Heart left ventricle (tissue), 16 donors: ENCODE measurements around the gene SLC2A8. TPM values are rescaled to one million over a fixed set of nuclear protein-coding genes. Genes with fewer than 3 reads are reported as not detected.
A peak's percentile ranks its signal among the peaks of the same experiment; 100 is the strongest.

Source experiments
- ATAC-seq, 4 donors: fragments of 200-7000 bp; cut with Tn5 transposase; one replicate each; pipeline ENCODE4 v1.9.1; 2020 to 2022; ENCODE audit warnings: moderate library complexity in 4 of 4, mild to moderate bottlenecking in 3 of 4, moderate number of reproducible peaks in 1 of 4
- DNase-seq, 5 donors: peaks; one replicate each; pipeline ENCODE4 v3.0.0-alpha.2; 2020
- H3K27ac ChIP-seq, 12 donors: fragments of 200-600 bp; sonication (generic) in 4 of 12; one replicate each; pipeline versions ENCODE4 v1.5.0 to v1.8.0; 2016 to 2022; ENCODE audit warnings: mild to moderate bottlenecking in 2 of 12
- H3K27me3 ChIP-seq, 9 donors: fragments of 200-600 bp; sonication (generic) in 2 of 9; one replicate each; pipeline versions ENCODE4 v1.5.1 to v1.8.0; 2016 to 2022; ENCODE audit warnings: mild to moderate bottlenecking in 3 of 9
- H3K36me3 ChIP-seq, 9 donors: fragments of 200-600 bp; sonication (generic) in 2 of 9; one replicate each; pipeline versions ENCODE4 v1.5.0 to v1.8.0; 2018 to 2022; ENCODE audit warnings: mild to moderate bottlenecking in 2 of 9
- H3K4me1 ChIP-seq, 12 donors: fragments of 200-600 bp; sonication (generic) in 4 of 12; one replicate each; pipeline versions ENCODE4 v1.5.0 to v1.8.0; 2016 to 2022; ENCODE audit warnings: mild to moderate bottlenecking in 3 of 12
- H3K4me3 ChIP-seq, 12 donors: fragments of 200-600 bp; sonication (generic) in 4 of 12; one replicate each; pipeline versions ENCODE4 v1.5.0 to v1.8.0; 2017 to 2022; ENCODE audit warnings: mild to moderate bottlenecking in 9 of 12, moderate library complexity in 4 of 12
- H3K9me3 ChIP-seq, 12 donors: fragments of 200-600 bp; sonication (generic) in 4 of 12; one replicate each; pipeline versions ENCODE4 v1.5.0 to v1.8.0; 2016 to 2022; ENCODE audit warnings: mild to moderate bottlenecking in 1 of 12
- POLR2A ChIP-seq, 2 donors: fragments of 450-650 bp; IDR thresholded peaks; one replicate each; pipeline ENCODE4 v1.6.1; 2017; ENCODE audit warnings: antibody characterized with exemption in 2 of 2, mild to moderate bottlenecking in 2 of 2, moderate library complexity in 2 of 2
- WGBS, 4 donors: extraction: QIAGEN DNeasy Blood & Tissue Kit in 2 of 4; methylation state at CpG; one replicate each; pipeline versions ENCODE4 v1.1.5 to v1.1.7; 2013 to 2018; 5-methylcytosine and 5-hydroxymethylcytosine counted together
- intact Hi-C, 10 donors: fragments of 100-400 bp; cut with DNase I; formaldehyde crosslinking; loops; one replicate each; pipeline versions ENCODE4 v1.11.1 to v1.14.2; 2022
- polyA plus RNA-seq, 2 donors: library from polyadenylated mRNA; stranded (reverse); fragments of 200-250 nt; gene quantifications; one replicate each; pipeline ENCODE4 v1.2.3, GENCODE V29; 2013
- total RNA-seq, 9 donors: library from RNA; depleted of rRNA in 2 of 9; stranded (reverse); fragments of >200 nt in 2 of 9; fragmentation: NEBNext Ultra II Directional in 3 of 9; extraction: Animal tissue kit (Norgen Biotek cat#: 25700) in 3 of 9; gene quantifications; one replicate each; pipeline versions ENCODE4 v1.1.0 to v1.2.4, GENCODE V29; 2016 to 2023
- TF ChIP-seq, protein P1 (sequence below), 12 donors: fragments of 200-600 bp; sonication (generic) in 4 of 12; IDR thresholded peaks; one replicate each; pipeline versions ENCODE4 v1.5.0 to v1.8.0; 2018 to 2022; ENCODE audit warnings: antibody characterized with exemption in 12 of 12, mild to moderate bottlenecking in 5 of 12
- donor health status: ischemic (EF 13 %, LVEDD 7.1; RV severe dilation, severe dysfunction).
- donor health status: healthy with polysubstance abuse.
- donor health status: DM: no; HTN: yes; CAD: no.
- donor health status: DM: no; HTN: no; CAD: no.
- donor health status: ischemic (EF 25% LVEDD 6.9; RV normal size, moderate dysfunction).
- donor health status: ischemic (EF 25% LVEDD 5.7; RV mildly dilated, moderate dysfunction).
- donor health status: healthy.
- donor health status: DM: yes; HTN: yes; CAD: no.
- donor health status: ischemic (EF 35%, LVEDD 5.7; RV mildly dilated, moderate dysfunction).
- donor health status: nonischemic (EF 11% LVEDD 7.7; RV severe dilation, severe dysfunction).
- donor health status: DM: yes; HTN: yes; CAD: no.
- donor health status: PGD.
- donor health status: ischemic (EF 29% LVEDD 5.4; RV normal size, mild dysfunction).
- donor health status: nonischemic (EF 23%, LVEDD 6.1; RV moderate dilation, normal function).

The SLC2A8 gene
- total and polyA plus RNA-seq, 11 donors, result 12.1 to 25.0 (median 15.6) TPM

DNA sequence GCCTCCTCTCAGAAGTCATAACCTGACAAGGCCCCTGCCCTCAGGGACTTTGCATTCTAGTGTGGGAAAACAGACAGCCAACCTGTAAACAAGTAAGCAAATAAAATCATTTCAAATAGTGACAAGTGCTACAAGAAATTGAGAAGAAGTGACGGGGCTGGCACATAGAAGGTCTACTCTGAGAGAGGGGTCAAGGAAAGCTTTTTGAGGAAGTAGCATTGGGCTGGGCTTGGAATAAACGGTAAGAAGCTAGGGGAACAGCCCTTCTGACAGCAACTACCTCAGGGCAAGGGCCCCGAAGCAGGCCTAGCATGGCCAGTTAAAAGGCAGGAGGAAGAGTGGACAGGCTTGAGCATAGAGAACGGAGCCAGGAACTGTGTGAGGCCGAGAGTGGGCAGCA, 4.8 kb upstream of the SLC2A8 start:
- DNase-seq (peak in 1 of 5 donors; percentile 15), ATAC-seq (no peak)
- H3K9me3 ChIP-seq, result no peaks in the 10 kb centered on the region
- TF ChIP-seq POLR2A (IDR thresholded peaks at IDR 0.05), result no peak
- TF ChIP-seq, protein P1, sequence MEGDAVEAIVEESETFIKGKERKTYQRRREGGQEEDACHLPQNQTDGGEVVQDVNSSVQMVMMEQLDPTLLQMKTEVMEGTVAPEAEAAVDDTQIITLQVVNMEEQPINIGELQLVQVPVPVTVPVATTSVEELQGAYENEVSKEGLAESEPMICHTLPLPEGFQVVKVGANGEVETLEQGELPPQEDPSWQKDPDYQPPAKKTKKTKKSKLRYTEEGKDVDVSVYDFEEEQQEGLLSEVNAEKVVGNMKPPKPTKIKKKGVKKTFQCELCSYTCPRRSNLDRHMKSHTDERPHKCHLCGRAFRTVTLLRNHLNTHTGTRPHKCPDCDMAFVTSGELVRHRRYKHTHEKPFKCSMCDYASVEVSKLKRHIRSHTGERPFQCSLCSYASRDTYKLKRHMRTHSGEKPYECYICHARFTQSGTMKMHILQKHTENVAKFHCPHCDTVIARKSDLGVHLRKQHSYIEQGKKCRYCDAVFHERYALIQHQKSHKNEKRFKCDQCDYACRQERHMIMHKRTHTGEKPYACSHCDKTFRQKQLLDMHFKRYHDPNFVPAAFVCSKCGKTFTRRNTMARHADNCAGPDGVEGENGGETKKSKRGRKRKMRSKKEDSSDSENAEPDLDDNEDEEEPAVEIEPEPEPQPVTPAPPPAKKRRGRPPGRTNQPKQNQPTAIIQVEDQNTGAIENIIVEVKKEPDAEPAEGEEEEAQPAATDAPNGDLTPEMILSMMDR (IDR thresholded peaks at IDR 0.05), result no peak
- H3K27ac ChIP-seq, result no peak overlapping the region
- peaks cover 0 to 26% (median 4%) of the 10 kb centered on the region in 12 donors for H3K4me1 ChIP-seq
- peaks cover 0 to 4% (median 0%) of the 10 kb centered on the region in 9 donors for H3K27me3 ChIP-seq
- WGBS, 4 donors, result 81 to 87% (median 84%) methylated on average over 5 of the region's 5 CpGs
- H3K36me3 ChIP-seq, result peaks cover 0 to 55% (median 8%) of the 10 kb centered on the region in 9 donors
- H3K4me3 ChIP-seq, result no peak overlapping the region
- intact Hi-C loops, result loop anchor here in 3 of 10 donors (10.0 kb wide), 3 partner anchors 77 to 167 kb away; no protein-coding TSS in a partner anchor

DNA sequence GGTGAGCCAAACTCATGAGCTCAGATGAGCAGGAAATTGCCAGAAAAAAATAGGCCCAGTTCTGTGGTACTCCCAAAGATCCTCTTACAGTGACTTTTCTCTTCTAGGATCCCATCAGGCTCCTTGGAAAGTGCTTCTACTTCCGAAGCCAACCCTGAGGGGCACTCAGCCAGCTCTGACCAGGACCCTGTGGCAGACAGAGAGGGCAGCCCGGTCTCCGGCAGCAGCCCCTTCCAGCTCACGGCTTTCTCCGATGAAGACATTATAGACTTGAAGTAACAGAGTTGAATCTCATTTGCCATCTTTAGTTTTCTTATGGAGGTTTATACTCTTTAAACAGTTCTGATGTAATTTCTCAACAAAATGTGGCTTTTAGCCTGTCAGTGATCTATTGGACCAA, 4.0 kb upstream of the SLC2A8 start:
- 89 to 94% (median 93%) methylated on average over 5 of the region's 5 CpGs for WGBS, 4 donors
- H3K27me3 ChIP-seq, result peaks cover 0 to 4% (median 0%) of the 10 kb centered on the region in 9 donors
- no peak overlapping the region for H3K27ac ChIP-seq
- H3K4me1 ChIP-seq, result peaks cover 0 to 26% (median 9%) of the 10 kb centered on the region in 12 donors
- no peak overlapping the region for H3K4me3 ChIP-seq
- no peaks in the 10 kb centered on the region for H3K9me3 ChIP-seq
- ATAC-seq (no peak), DNase-seq (peak in 1 of 5 donors; percentile 27)
- intact Hi-C loops, result loop anchor here in 3 of 10 donors (10.0 kb wide), 3 partner anchors 78 to 168 kb away; no protein-coding TSS in a partner anchor
- no peak for TF ChIP-seq POLR2A (IDR thresholded peaks at IDR 0.05)
- TF ChIP-seq, protein P1 (IDR thresholded peaks at IDR 0.05), result no peak
- H3K36me3 ChIP-seq, result peaks cover 0 to 55% (median 8%) of the 10 kb centered on the region in 9 donors

DNA sequence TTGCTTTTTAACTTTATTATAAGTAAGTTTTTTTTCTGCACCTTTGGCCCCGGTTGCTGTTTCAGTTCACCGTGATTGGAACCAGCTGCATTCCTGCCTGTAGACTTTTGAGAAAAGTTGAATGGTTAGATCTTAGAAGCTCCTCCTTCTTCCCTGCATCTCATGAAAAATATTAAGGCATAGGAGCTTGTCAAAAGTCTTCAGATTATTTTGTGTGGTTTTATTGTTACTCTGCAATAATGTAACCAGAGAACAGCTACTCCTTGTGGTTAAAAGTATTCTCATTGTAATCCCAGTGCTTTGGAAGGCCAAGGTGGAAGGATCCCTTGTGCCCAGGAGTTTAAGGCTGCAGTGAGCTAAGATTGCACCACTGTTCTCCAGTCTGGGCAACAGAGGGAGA, 3.3 kb upstream of the SLC2A8 start:
- H3K36me3 ChIP-seq, result peaks cover 0 to 55% (median 8%) of the 10 kb centered on the region in 9 donors
- no peak for ATAC-seq

More for the DNA sequence above, 3.3 kb upstream of the SLC2A8 start:
- intact Hi-C loops, result loop anchor here in 3 of 10 donors (10.0 kb wide), 3 partner anchors 79 to 169 kb away; no protein-coding TSS in a partner anchor
- TF ChIP-seq, protein P1 (IDR thresholded peaks at IDR 0.05), result no peak
- TF ChIP-seq POLR2A (IDR thresholded peaks at IDR 0.05), result no peak
- WGBS, 4 donors, result 67 to 76% (median 73%) methylated on average over 2 of the region's 2 CpGs
- Histone ChIP-seq H3K27me3 (peaks cover 0 to 4% (median 0%) of the 10 kb centered on the region in 9 donors), H3K9me3 (no peaks in the 10 kb centered on the region), H3K27ac (no peak overlapping the region), H3K4me1 (peaks cover 0 to 26% (median 14%) of the 10 kb centered on the region in 12 donors), H3K4me3 (no peak overlapping the region)
- DNase-seq, result no peak
